B cell (primary cell): ENCODE measurements around the gene RAI14. TPM values are rescaled to one million over a fixed set of nuclear protein-coding genes. Genes with fewer than 3 reads are reported as not detected.

Experiments used
- ATAC-seq: fragments of 200-7000 bp; cut with Tn5 transposase; one replicate; pipeline ENCODE4 v1.10.0; 2021; ENCODE audit warnings: low read depth, mild to moderate bottlenecking, moderate number of reproducible peaks, moderate library complexity
- CTCF ChIA-PET: fragments of 350-600 bp; sonication (Branson Sonifier 250); formaldehyde crosslinking; loops from one replicate; lab custom pipeline; 2021; ENCODE audit warnings: antibody characterized with exemption, inconsistent platforms; lab: Charles Lee
- POLR2A ChIA-PET: fragments of 350-600 bp; sonication (Branson Sonifier 250); formaldehyde crosslinking; loops from one replicate; lab custom pipeline; 2021; ENCODE audit warnings: antibody characterized with exemption; lab: Charles Lee
- DNase-seq: peaks from one replicate; pipeline ENCODE4 v3.0.0; 2013
- H2AFZ ChIP-seq: 2 replicates; pipeline ENCODE4 v1.6.1; 2012; ENCODE audit warnings: mild to moderate bottlenecking, low read depth, low read length; ENCODE audit not compliant: insufficient read depth, poor library complexity, severe bottlenecking
- H3K27ac ChIP-seq, 2 donors: 1 replicate in 1 of 2; 2 replicates in 1 of 2; pipeline ENCODE4 v1.5.1; 2012 to 2013; ENCODE audit warnings: low read length in 2 of 2, mild to moderate bottlenecking in 2 of 2, moderate library complexity in 1 of 2
- H3K27me3 ChIP-seq, 4 experiments: fragments of 200-600 bp in 1 of 4; sonication (generic) in 1 of 4; replicated peaks in 1 of 4; 1 replicate in 2 of 4; 2 replicates in 2 of 4; pipeline versions ENCODE4 v1.6.1 to v1.7.0; 2013 to 2016; ENCODE audit warnings: low read length in 3 of 4, mild to moderate bottlenecking in 2 of 4, mixed read lengths in 1 of 4, moderate library complexity in 1 of 4; ENCODE audit not compliant: insufficient read depth in 4 of 4, control insufficient read depth in 3 of 4; ENCODE audit errors: control extremely low read depth in 1 of 4
- H3K36me3 ChIP-seq, 2 experiments: replicated peaks in 1 of 2; 1 replicate in 1 of 2; 2 replicates in 1 of 2; pipeline versions ENCODE4 v1.6.1 to v1.7.1; 2013; ENCODE audit warnings: low read length in 1 of 2; ENCODE audit not compliant: insufficient read depth in 2 of 2, control insufficient read depth in 1 of 2; ENCODE audit errors: control extremely low read depth in 1 of 2, extremely low read depth in 1 of 2
- H3K4me1 ChIP-seq, 2 donors: fragments of 200-600 bp in 1 of 2; sonication (generic) in 1 of 2; 1 replicate in 1 of 2; 2 replicates in 1 of 2; pipeline versions ENCODE4 v1.5.1 to v1.6.1; 2013 to 2017; ENCODE audit warnings: low read length in 2 of 2; ENCODE audit not compliant: control insufficient read depth in 2 of 2, insufficient read depth in 2 of 2
- H3K4me2 ChIP-seq: replicated peaks from 2 replicates; pipeline ENCODE3; 2012; ENCODE audit warnings: mild to moderate bottlenecking, low read depth, low read length; ENCODE audit not compliant: poor library complexity, severe bottlenecking
- H3K4me3 ChIP-seq, 5 experiments: fragments of 200-600 bp in 1 of 5; sonication (generic) in 1 of 5; 1 replicate in 3 of 5; 2 replicates in 2 of 5; pipeline versions ENCODE4 v1.5.1 to v1.7.0; 2011 to 2016; ENCODE audit warnings: low read length in 4 of 5, mild to moderate bottlenecking in 4 of 5, low read depth in 2 of 5, control low read depth in 1 of 5, moderate library complexity in 1 of 5; ENCODE audit not compliant: insufficient read depth in 1 of 5; ENCODE audit errors: control extremely low read depth in 1 of 5, extremely low read depth in 1 of 5
- H3K79me2 ChIP-seq: fragments of 200-600 bp; sonication (generic); one replicate; pipeline ENCODE4 v1.6.0; 2016; ENCODE audit warnings: low read length; ENCODE audit not compliant: control insufficient read depth, insufficient read depth
- H3K9ac ChIP-seq: fragments of 200-600 bp; sonication (generic); 2 replicates; pipeline ENCODE4 v1.6.1; 2017; ENCODE audit warnings: mild to moderate bottlenecking, low read length, moderate library complexity
- H3K9me3 ChIP-seq, 3 donors: one replicate each; pipeline versions ENCODE4 v1.6.1 to v1.7.1; 2013; ENCODE audit warnings: low read length in 2 of 3; ENCODE audit not compliant: control insufficient read depth in 2 of 3, insufficient read depth in 1 of 3; ENCODE audit errors: control extremely low read depth in 1 of 3
- H4K20me1 ChIP-seq: 2 replicates; pipeline ENCODE4 v1.6.0; 2012; ENCODE audit warnings: mild to moderate bottlenecking, low read length; ENCODE audit not compliant: insufficient read depth, control insufficient read depth, poor library complexity, severe bottlenecking
- H3K27ac Mint-ChIP-seq: one replicate; pipeline ENCODE4 v1.8.0; 2021; ENCODE audit warnings: mixed read lengths
- H3K27me3 Mint-ChIP-seq: one replicate; pipeline ENCODE4 v1.8.0; 2021; ENCODE audit warnings: mixed read lengths
- H3K4me1 Mint-ChIP-seq: one replicate; pipeline ENCODE4 v1.8.0; 2021; ENCODE audit warnings: mixed read lengths
- H3K4me3 Mint-ChIP-seq: one replicate; pipeline ENCODE4 v1.8.0; 2021; ENCODE audit warnings: mixed read lengths
- H3K9me3 Mint-ChIP-seq: one replicate; pipeline ENCODE4 v1.8.0; 2022; ENCODE audit warnings: mixed read lengths; ENCODE audit not compliant: insufficient read depth
- EZH2 ChIP-seq: IDR thresholded peaks from 2 replicates; pipeline ENCODE4 v1.6.1; 2012; ENCODE audit warnings: borderline replicate concordance, low read depth, mild to moderate bottlenecking, moderate library complexity, low read length; ENCODE audit not compliant: insufficient read depth, poor library complexity, severe bottlenecking
- WGBS: methylation state at CpG from one replicate; pipeline ENCODE4 v1.1.5; 2013; ENCODE audit warnings: missing lambda C conversion rate; ENCODE audit not compliant: insufficient coverage; 5-methylcytosine and 5-hydroxymethylcytosine counted together
- intact Hi-C: fragments of 100-400 bp; cut with micrococcal nuclease; formaldehyde crosslinking; loops from one replicate; pipeline ENCODE4 v1.10.0; 2022
- polyA plus RNA-seq: library from polyadenylated mRNA; depleted of rRNA; stranded (reverse); fragments of >200 nt; gene quantifications from 2 replicates; pipeline ENCODE4 v1.2.3, GENCODE V29; 2012
- total RNA-seq, 2 donors: library from RNA; stranded (reverse); fragments of 120-200 nt in 1 of 2; gene quantifications; 1 replicate in 1 of 2; 2 replicates in 1 of 2; pipeline versions ENCODE4 v1.2.3 to v1.2.4, GENCODE V29; 2013 to 2022
- TF ChIP-seq, protein P1 (sequence below): fragments of 200-600 bp; IDR thresholded peaks from one replicate; pipeline ENCODE4 v1.8.0; 2022; ENCODE audit warnings: antibody characterized with exemption, mild to moderate bottlenecking

The RAI14 gene
- total and polyA plus RNA-seq, 2 donors (not counting 1 experiment from before 2014, with no cell fraction given), result 0.55 to 1.9 TPM

DNA sequence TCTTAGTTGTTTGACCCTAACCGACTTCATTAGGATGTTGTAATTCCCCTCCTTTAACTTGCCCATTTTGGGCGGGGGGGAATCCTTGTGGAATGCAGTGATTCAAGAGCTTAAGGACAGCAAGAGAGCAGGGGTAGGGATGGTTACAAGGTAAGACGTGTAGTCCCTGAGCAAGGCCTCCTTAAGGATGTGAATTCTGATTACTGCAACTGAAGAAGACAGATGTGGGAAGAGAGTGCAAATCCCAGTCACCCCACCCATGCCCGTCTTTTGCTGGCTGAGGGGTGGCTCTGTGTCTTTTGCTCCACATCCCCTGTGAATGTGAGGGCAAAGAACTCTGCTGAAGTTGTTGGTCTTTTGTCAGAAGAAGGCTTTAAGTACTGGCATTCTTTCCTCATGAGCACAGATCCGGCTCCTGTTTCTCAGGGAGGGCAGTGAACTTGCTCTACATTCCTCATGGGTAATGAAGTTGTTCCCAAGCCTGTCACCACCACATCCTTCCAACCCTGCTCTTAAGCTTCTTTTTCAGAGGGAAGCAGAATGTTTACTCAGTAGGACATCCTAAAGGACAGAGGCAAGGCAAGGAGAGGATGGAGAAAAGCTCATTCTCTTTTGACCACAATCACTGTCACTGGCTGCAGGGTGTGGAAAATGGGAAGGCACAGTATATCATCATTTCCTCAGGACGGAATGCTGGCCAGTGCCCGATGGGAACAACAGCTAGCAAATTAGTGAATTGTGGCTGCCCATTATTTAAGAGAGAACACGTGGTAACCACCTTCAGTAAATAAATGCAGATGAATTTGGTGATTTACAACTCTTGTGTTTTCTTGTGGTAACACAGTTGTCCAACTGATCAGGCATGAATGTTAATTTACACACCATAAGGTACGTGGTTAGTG, 61.5 kb downstream of the RAI14 start:
- Mint-ChIP-seq H3K4me3 (no peak overlapping the region), H3K27me3 (peaks cover 16% of the 10 kb centered on the region), H3K9me3 (no peaks in the 10 kb centered on the region), H3K27ac (no peak overlapping the region), H3K4me1 (no peaks in the 10 kb centered on the region)
- Histone ChIP-seq H3K9ac (no peak overlapping the region), H3K36me3 (no peaks in the 10 kb centered on the region), H3K4me1 (no peaks in the 10 kb centered on the region), H3K27me3 (no peaks in the 10 kb centered on the region), H3K9me3 (no peaks in the 10 kb centered on the region), H3K79me2 (no peaks in the 10 kb centered on the region), H3K27ac (no peak overlapping the region), H2AFZ (no peak overlapping the region), H4K20me1 (no peaks in the 10 kb centered on the region), H3K4me2 (no peak overlapping the region), H3K4me3 (no peak overlapping the region)
- ChIA-PET CTCF (no interaction called here), POLR2A (no interaction called here)
- TF ChIP-seq EZH2, result no peak
- TF ChIP-seq, protein P1, sequence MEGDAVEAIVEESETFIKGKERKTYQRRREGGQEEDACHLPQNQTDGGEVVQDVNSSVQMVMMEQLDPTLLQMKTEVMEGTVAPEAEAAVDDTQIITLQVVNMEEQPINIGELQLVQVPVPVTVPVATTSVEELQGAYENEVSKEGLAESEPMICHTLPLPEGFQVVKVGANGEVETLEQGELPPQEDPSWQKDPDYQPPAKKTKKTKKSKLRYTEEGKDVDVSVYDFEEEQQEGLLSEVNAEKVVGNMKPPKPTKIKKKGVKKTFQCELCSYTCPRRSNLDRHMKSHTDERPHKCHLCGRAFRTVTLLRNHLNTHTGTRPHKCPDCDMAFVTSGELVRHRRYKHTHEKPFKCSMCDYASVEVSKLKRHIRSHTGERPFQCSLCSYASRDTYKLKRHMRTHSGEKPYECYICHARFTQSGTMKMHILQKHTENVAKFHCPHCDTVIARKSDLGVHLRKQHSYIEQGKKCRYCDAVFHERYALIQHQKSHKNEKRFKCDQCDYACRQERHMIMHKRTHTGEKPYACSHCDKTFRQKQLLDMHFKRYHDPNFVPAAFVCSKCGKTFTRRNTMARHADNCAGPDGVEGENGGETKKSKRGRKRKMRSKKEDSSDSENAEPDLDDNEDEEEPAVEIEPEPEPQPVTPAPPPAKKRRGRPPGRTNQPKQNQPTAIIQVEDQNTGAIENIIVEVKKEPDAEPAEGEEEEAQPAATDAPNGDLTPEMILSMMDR, result no peak
- intact Hi-C loops, result no loop called here
- DNase-seq, result no peak
- 96% methylated on average over 3 of the region's 9 CpGs for WGBS
- no peak for ATAC-seq

DNA sequence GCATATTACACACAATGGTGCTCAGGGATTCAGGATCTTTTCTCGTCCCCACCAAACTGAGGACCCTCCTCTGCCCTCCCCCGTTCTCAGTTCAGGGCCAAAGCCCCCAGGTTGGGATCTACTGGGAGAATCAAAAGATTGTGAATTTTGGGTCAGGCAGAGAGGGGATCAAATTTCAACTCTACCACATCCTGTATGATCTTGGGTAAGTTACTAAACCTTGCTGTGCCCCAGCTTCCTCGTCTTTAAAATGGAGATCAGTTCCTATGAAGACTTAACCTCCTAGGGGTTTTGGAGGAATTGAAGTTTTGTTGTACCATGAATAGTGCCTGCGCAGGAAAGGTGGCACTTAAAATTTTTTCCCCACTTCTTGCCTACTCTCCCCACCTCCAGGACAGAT, 62.4 kb downstream of the RAI14 start:
- WGBS, result 100% methylated on average over 1 of the region's 4 CpGs
- CTCF ChIA-PET, result no interaction called here
- Histone ChIP-seq H2AFZ (no peak overlapping the region), H3K4me2 (no peak overlapping the region), H3K27ac (no peak overlapping the region), H3K79me2 (no peaks in the 10 kb centered on the region), H3K4me3 (no peak overlapping the region), H3K27me3 (no peaks in the 10 kb centered on the region), H4K20me1 (no peaks in the 10 kb centered on the region), H3K36me3 (no peaks in the 10 kb centered on the region), H3K9ac (no peak overlapping the region), H3K9me3 (no peaks in the 10 kb centered on the region), H3K4me1 (no peaks in the 10 kb centered on the region)
- POLR2A ChIA-PET, result no interaction called here
- Mint-ChIP-seq H3K9me3 (no peaks in the 10 kb centered on the region), H3K4me3 (no peak overlapping the region), H3K27me3 (peaks cover 16% of the 10 kb centered on the region), H3K4me1 (no peaks in the 10 kb centered on the region), H3K27ac (no peak overlapping the region)
- no peak for TF ChIP-seq EZH2
- TF ChIP-seq, protein P1, result no peak
- no peak for DNase-seq
- intact Hi-C loops, result no loop called here
- ATAC-seq, result no peak
